Measurements from ENCODE around the gene PNKD.

Gene PNKD

DNA sequence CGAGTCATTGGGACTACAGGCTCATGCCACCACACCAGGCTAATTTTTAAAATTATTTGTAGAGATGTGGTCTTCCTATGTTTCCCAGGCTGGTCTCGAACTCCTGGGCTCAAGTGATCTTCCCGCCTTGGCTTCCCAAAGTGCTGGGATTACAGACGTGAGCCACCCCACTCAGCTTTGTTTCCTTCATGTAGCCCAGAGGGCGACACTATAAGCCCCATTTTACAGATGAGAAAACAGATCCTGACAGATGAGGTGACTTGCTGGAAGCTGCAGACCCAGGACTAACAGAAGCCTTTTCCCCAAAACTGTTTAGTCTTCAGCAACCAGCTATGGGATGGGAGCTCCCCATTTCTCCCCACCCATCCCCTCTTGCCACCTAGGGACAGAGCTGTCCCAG lies 122.1 kb downstream of the PNKD start:
- ATAC-seq (no peak), DNase-seq (no peak)
- no peak overlapping the region for H3K4me3 Mint-ChIP-seq
- H3K27ac Mint-ChIP-seq = no peak overlapping the region
- H3K9me3 Mint-ChIP-seq = no peaks in the 10 kb centered on the region
- peaks cover under 1% of the 10 kb centered on the region for H3K27me3 Mint-ChIP-seq
- H3K4me1 Mint-ChIP-seq = peaks cover 50% of the 10 kb centered on the region

DNA sequence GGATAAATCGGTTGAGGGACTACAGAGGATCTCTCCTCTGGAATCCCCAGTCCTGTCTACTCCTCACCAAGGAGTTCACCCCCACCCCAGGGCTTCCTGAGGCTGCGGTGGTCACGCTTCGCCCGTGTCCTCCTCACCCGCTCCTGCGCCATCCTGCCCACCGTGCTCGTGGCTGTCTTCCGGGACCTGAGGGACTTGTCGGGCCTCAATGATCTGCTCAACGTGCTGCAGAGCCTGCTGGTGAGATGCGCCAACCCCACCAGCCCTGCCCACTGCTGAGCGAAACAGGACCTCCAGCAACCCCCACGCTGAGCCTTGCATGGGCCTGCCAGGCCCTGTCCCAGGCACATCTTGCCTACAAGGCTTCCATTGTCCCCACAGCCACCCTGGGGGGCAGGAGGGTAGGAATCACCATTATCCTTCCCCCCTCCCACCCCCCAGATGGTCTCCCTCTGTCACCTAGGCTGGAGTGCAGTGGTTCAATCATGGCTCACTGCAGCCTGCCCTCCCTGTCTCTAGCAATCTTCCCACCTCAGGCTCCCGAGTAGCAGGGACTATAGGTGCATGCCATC lies 122.7 kb downstream of the PNKD start:
- H3K4me1 Mint-ChIP-seq = peaks cover 50% of the 10 kb centered on the region
- H3K27me3 Mint-ChIP-seq = no peaks in the 10 kb centered on the region
- H3K9me3 Mint-ChIP-seq = no peaks in the 10 kb centered on the region
- H3K4me3 Mint-ChIP-seq = no peak overlapping the region
- no peak overlapping the region for H3K27ac Mint-ChIP-seq
- no peak for DNase-seq
- ATAC-seq = no peak

DNA sequence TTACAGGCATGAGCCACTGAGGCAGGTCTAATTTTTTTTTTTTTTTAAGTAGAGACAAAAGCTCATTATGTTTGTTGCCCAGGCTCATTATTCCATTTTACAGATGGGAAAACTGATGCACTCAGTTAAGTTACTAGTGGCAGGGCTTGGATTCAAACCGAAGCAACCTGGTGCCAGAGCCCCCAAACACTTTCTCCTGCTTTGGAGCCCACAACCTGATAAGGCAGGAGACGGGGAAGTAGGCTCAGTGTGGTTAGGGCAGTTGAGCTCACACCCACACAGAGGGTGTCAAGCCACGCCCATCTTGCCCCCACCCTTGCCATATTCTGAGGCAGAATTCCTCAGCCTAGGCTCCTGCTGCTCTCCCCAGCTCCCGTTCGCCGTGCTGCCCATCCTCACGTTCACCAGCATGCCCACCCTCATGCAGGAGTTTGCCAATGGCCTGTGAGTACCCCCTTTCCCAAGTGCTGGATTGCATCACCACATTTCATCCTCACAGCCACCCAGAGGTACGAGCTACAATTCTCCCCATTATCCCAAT lies 123.5 kb downstream of the PNKD start:
- ATAC-seq = no peak

DNA sequence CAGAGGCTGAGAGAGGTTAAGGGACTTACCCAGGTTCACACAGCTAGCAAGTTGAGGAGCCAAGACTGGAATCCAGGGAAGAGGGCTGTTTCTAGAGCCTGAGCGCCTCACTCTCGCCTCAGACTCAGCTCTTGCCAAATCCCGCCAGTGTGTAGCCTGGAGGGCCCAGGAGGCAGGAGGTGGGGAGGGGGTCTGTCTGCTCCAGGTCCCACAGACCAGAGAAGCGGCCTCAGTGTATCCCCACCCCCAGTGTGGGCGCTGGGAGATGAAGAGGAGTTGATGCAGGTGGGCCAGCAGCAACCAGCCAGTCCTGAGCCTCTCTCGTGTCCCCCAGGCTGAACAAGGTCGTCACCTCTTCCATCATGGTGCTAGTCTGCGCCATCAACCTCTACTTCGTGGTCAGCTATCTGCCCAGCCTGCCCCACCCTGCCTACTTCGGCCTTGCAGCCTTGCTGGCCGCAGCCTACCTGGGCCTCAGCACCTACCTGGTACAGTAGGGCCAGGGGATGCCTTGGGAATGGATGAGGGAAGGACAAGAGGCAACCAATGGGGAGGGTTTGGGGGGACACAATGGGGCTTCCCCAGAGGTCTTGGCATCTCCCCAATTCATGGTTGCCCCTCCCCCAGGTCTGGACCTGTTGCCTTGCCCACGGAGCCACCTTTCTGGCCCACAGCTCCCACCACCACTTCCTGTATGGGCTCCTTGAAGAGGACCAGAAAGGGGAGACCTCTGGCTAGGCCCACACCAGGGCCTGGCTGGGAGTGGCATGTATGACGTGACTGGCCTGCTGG lies 124.2 kb downstream of the PNKD start:
- Mint-ChIP-seq H3K27me3 (no peaks in the 10 kb centered on the region), H3K4me3 (peak overlapping the region; percentile 37 to 47), H3K9me3 (no peaks in the 10 kb centered on the region), H3K27ac (no peak overlapping the region), H3K4me1 (peaks cover 51% of the 10 kb centered on the region)
- ATAC-seq (no peak), DNase-seq (no peak)

More for the DNA sequence above, 123.5 kb downstream of the PNKD start:
- Mint-ChIP-seq H3K27ac (no peak overlapping the region), H3K4me1 (peaks cover 51% of the 10 kb centered on the region), H3K9me3 (no peaks in the 10 kb centered on the region), H3K27me3 (no peaks in the 10 kb centered on the region), H3K4me3 (no peak overlapping the region)
- DNase-seq = no peak

DNA sequence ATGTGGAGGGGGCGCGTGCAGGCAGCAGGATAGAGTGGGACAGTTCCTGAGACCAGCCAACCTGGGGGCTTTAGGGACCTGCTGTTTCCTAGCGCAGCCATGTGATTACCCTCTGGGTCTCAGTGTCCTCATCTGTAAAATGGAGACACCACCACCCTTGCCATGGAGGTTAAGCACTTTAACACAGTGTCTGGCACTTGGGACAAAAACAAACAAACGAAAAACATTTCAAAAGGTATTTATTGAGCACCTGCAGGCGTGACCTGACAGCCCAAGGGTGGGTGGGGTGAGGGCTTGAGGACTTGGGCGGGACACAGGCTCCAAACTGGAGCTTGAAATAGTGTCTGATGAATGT lies 124.7 kb downstream of the PNKD start:
- no peak for DNase-seq
- Mint-ChIP-seq H3K4me1 (peaks cover 51% of the 10 kb centered on the region), H3K27me3 (no peaks in the 10 kb centered on the region), H3K9me3 (no peaks in the 10 kb centered on the region), H3K4me3 (peak overlapping the region; percentile 37 to 47), H3K27ac (no peak overlapping the region)
- no peak for ATAC-seq

DNA sequence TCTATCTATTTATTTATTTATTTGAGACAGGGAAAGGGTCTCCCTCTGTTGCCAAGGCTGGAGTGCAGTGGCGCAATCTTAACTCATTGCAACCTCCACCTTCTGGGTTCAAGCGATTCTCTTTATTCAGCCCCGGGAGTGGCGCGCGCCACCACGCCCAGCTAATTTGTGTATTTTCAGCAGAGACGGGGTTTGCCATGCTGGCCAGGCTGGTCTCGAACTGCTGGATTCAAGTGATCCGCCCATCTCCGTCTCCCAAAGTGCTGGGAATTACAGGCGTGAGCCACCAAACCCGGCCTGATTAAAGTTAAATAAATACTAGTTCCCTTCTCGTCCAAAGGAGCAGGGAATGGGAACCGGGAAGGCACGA lies 125.1 kb downstream of the PNKD start:
- H3K4me3 Mint-ChIP-seq = peak overlapping the region; percentile 86 to 91
- H3K9me3 Mint-ChIP-seq = no peaks in the 10 kb centered on the region
- H3K27me3 Mint-ChIP-seq = no peaks in the 10 kb centered on the region
- DNase-seq = no peak
- peaks cover 51% of the 10 kb centered on the region for H3K4me1 Mint-ChIP-seq
- peak overlapping the region; percentile 80 to 88 for H3K27ac Mint-ChIP-seq
- no peak for ATAC-seq

DNA sequence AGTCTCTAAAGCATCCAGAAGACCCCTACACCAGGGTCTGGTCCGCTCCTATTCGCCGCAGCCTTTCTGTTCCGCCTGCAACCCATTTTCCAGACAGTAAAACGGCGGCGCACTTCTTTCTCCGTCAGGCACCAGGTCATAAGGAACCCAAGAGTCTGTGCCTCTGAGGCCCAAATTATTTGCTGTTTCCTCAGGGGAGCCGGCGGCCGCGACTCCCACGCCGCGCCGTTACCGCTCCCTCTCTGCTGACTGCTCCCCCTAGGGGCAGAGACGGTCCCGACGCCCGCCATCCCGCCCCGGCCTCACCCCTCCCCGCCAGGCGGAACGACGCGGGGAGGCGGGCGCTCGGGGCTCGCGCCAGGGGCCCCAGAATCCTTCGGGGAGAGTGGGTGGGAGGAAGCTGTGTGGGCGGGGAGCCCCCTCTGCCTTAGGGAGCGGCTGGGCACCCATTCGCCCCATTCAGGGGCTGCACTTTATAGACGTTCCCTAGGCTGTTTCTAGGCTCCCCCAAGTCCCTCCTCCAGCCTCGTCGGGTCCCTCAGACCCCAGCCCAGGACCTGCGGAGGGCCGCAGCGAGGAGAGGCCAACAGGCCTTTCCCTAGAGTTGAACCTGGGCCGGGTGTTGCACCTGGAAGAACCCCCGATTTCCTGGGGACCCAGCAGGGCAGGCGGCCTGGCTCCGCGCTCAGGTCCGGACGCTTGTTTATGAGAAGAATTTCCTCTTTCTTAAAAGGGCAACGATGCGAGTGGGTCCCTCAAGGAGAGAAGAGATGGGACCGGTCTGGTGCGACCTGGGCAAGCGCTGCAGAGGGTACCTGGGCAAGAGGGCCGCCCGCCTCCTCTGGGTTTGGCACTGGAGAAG lies 125.7 kb downstream of the PNKD start:
- H3K9me3 Mint-ChIP-seq = no peaks in the 10 kb centered on the region

More for the DNA sequence above, 125.7 kb downstream of the PNKD start:
- Mint-ChIP-seq H3K4me1 (peaks cover 54% of the 10 kb centered on the region), H3K27ac (peak overlapping the region; percentile 89 to 98), H3K27me3 (no peaks in the 10 kb centered on the region), H3K4me3 (peak overlapping the region; percentile 86 to 91)
- peak; percentile 95 to 96 for DNase-seq
- peak; percentile 71 for ATAC-seq

Measured in stimulated activated naive CD8-positive, alpha-beta T cell treated with anti-CD3 and anti-CD28 coated beads, Interleukin-15, amount 100 ng/mL, for 72 hours (primary cell).